Loucy (cell line): Measurements from ENCODE around the gene GNAL.

ENCODE experiments used
- EZH2phosphoT487 ChIP-seq: fragments of 200-600 bp; IDR thresholded peaks from 2 replicates; pipeline ENCODE4 v1.6.1; 2018; ENCODE audit warnings: antibody characterized with exemption, mild to moderate bottlenecking, moderate library complexity, borderline replicate concordance
- TF ChIP-seq, protein P1 (sequence below): fragments of 200-600 bp; sonication (generic); conservative IDR thresholded peaks from 2 replicates; pipeline ENCODE4 v1.5.1; 2014; ENCODE audit warnings: mild to moderate bottlenecking, antibody characterized with exemption, low read length

DNA sequence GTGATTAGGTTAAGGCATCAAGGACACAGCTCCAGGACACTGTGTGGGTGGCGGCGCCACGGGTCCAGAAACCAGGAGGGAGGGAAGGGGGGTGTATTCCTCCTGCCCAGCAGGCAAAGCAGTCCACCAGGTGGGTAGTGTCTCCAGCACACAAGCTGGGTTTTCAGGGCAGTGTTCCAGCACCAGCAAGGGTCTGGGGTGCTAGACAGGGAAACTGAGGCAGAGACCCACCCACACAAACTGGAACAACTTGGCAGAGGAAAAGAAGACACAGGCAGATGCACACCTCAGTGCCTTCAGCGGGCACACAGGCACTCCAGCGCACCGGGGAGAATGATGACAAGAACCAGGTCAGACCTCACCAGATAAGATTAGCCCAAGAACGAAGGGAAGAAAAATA is 28.4 kb upstream of the GNAL start:
- TF ChIP-seq, protein P1, sequence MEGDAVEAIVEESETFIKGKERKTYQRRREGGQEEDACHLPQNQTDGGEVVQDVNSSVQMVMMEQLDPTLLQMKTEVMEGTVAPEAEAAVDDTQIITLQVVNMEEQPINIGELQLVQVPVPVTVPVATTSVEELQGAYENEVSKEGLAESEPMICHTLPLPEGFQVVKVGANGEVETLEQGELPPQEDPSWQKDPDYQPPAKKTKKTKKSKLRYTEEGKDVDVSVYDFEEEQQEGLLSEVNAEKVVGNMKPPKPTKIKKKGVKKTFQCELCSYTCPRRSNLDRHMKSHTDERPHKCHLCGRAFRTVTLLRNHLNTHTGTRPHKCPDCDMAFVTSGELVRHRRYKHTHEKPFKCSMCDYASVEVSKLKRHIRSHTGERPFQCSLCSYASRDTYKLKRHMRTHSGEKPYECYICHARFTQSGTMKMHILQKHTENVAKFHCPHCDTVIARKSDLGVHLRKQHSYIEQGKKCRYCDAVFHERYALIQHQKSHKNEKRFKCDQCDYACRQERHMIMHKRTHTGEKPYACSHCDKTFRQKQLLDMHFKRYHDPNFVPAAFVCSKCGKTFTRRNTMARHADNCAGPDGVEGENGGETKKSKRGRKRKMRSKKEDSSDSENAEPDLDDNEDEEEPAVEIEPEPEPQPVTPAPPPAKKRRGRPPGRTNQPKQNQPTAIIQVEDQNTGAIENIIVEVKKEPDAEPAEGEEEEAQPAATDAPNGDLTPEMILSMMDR: no peak
- no peak for TF ChIP-seq EZH2phosphoT487
